GM11168 (cell line): ENCODE measurements around the gene PHACTR4.
"Not testable (repeated sequence)": the region's sequence is repeated elsewhere in the genome, so short reads cannot be mapped to it uniquely, and the experiment has no call there.

Experiments
- in situ Hi-C: fragments of 300-500 bp; cut with MboI; formaldehyde crosslinking; loops from one replicate; pipeline ENCODE4 v1.12.0; 2022; ENCODE audit warnings: low sequenced_read_pairs; ENCODE audit not compliant: unreplicated experiment

The PHACTR4 gene

GRCh38 chr1:28428012-28428411, 58.5 kb downstream of the PHACTR4 start:
- in situ Hi-C loops = no loop called here

- in situ Hi-C loops = no loop called here
Measured at GRCh38 chr1:28428990-28429520, 59.5 kb downstream of the PHACTR4 start.

DNA sequence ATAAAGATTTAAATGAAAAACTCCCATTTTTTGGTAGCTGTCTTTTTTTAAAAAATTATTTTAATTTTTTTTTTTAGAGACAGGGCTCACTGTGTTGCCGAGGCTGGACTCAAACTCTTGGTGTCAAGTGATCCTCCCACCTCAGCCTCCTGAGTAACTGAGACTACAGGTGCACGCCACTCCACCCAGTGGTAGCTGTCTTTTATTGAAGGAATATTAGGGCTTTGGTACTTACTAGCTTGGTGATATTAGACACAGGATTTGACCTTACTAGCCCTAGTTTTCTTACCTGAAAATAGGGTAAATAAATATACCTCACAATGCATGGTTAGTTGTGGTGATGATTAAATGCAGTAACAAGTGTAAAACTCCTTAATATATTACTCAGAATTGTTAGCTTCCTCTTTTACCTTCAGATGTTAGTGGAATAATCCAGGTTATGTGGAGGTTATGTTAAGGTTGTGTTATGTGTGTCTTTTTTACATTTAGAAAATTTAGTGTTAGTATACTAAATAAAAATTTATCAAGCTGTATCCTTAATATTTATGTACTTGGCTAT, 66.8 kb downstream of the PHACTR4 start:
- in situ Hi-C loops = no loop called here

DNA sequence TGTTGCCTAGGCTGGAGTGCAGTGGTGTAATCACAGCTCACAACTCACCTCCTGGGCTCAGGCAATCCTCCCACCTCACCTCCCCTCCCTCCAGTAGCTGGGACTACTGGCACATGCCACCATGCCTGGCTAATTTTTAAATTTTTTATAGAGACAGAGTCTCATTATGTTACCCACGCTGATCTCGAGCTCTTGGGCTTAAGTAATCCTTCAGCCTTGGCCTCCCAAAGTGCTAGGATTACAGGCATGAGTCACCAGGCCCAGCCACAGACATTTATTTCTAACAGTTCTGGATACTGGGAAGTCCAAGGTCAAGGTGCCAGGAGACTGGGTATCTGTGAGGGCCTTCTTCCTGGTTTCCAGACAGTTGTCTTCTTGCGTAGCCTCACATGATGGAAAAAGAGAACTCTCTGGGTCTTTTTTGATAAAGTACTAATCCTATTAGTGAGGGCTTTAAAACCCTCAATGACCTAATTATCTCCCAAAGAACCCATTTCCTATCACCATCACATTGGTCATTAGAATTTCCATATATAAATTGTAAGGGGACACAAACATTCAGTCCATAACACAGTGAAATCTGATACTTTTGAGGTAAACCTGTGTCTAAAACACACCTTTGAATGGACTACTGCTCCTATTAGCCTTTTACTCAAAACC, 67.9 kb downstream of the PHACTR4 start:
- in situ Hi-C loops = no loop called here

DNA sequence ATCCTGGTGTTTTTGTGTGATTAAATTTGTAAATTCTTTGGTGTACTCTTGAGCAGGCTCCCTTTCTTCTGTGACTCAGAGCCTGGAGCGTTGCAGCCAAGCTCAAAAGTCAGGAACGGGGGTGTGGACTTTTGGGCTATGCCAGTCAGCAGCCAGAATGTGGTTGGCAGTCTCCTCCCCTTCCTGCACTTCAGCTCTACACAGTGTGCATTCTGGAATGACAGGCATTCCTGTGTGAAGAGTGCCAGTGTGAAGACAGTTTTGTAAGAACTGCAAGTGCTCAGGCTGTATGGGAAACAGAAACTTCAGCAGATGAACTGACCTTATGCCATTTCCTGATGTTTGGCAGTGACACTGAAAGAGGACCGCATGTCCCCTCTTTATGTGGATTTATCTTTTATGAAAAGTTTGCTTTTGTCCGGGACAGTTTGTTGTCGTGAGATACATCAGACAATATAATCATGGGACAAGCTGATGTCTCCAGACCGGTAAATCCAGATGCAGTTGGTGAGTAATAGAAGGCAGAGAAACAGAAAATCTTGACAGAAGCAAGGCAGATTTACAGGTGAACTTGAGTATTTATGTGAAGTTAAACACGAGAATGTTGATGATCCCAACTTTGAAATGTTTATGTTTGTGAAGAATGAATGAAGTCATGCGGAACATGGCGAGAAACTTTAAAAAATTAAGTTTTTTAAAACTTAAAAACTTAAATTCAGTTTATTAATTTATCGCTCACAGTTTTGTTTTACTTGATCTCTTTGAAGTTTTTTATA, 68.6 kb downstream of the PHACTR4 start:
- in situ Hi-C loops = no loop called here

GRCh38 chr1:28439320-28439719, 69.8 kb downstream of the PHACTR4 start:
- in situ Hi-C loops = no loop called here

GRCh38 chr1:28441674-28442073, 72.1 kb downstream of the PHACTR4 start:
- in situ Hi-C loops = no loop called here

DNA sequence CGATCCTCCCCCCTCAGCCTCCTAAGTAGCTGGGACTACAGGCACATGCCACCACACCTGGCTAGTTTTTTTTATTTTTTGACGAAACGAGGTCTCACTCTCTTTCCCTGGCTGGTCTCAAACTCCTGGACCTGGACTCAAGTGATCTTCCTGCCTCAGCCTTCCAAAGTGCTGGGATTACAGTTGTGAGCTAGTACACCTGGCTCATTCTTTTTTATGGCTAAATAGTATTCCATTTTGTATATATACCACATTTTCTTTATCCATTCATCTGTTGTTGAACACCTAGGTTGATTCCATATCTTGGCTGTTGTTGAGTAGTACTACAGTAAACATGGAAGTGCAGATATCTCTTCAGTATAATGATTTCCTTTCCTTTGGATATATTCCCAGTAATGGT, 74.0 kb downstream of the PHACTR4 start:
- in situ Hi-C loops = no loop called here

DNA sequence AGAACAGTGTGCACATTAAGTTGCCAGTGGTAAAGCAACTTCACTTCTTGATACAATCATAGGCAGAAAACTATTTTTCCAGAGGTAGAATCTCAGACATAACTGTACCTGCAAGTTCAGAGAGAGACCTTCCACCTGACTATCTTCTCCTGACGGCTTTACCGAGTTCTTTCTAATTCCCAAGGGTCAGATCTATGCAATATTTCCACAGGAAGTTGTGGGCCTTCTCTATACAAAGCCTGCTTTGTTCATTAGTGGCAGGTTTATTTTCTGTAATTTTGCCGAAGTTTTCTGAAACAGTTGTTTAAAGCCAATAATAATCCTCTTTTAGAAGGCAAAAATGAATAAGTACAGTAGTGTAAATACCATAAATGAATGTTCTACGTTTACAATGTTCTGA, 78.1 kb downstream of the PHACTR4 start:
- in situ Hi-C loops = no loop called here

DNA sequence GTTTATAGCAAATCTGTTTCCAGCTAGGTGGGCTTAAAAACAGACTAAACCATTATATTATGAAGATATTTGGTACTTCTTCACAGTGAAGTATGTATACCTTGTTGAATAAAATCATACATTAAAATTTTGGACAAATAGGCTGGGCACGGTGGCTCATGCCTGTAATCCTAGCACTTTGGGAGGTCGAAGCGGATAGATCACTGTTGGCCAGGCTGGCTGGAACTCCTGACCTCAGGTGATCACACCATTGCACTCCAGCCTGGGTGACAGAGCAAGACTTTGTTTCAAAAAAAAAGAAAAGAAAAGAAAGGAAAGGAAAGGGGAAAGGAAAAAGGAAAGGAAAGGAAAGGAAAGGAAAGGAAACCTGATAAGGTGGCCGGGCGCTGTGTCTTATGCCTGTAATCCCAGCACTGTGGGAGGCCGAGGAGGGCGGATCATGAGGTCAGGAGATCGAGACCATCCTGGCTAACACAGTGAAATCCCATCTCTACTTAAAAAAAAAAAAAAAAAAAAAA, 78.6 kb downstream of the PHACTR4 start:
- in situ Hi-C loops = not testable (repeated sequence)

DNA sequence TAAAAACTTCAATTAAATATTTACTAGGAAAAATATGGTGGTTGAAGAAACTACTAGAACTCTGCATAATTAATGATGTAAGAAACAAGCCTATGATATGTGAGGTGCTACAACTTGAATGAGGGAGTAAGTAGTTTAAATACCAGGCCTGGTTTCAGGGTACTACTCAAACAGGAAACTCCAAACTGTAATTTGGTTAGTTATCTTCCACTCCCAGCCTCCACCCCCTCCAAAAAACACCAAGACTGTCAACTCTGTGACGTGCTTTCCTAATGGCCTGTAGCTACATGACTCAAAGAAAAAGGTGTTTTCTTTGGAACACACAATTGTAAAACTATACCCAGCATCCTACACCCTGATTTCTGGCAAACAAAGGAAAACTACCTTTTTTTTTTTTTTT, 80.4 kb downstream of the PHACTR4 start:
- in situ Hi-C loops = no loop called here

DNA sequence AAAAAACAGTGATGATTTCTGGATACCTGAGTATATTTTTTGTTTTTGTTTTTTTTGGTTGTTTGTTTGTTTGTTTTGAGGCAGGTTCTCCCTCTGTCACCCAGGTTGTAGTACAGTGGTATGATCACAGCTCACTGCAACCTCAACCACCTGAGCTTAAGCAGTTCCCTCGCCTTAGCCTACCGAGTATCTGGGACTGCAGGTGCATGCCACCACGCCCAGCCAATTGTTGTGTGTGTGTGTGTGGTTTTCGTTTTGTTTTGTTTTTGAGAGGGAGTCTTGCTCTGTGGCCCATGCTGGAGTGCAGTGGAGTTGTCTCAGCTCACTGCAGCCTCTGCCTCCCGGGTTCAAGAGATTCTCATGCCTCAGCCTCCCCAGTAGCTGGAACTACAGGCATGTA, 81.0 kb downstream of the PHACTR4 start:
- in situ Hi-C loops = no loop called here

DNA sequence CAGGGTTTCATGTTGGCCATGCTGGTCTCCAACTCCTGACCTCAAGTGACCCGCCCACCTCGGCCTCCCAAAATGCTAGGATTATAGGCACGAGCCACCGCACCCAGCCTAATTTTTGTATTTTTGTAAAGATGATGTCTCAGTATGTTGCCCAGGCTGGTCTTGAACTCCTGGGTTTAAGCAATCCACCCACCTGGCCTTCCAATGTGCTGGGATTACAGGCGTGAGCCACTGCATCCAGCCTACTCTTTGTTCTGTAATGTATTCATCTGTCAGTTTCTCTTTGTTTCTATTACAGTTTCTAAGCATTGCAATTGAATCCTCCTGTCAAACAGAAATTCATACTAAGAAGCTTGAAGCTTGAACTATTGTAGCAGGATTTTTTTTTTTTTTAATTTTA, 81.5 kb downstream of the PHACTR4 start:
- in situ Hi-C loops = no loop called here

GRCh38 chr1:28456078-28456477, 86.5 kb downstream of the PHACTR4 start:
- in situ Hi-C loops = no loop called here

DNA sequence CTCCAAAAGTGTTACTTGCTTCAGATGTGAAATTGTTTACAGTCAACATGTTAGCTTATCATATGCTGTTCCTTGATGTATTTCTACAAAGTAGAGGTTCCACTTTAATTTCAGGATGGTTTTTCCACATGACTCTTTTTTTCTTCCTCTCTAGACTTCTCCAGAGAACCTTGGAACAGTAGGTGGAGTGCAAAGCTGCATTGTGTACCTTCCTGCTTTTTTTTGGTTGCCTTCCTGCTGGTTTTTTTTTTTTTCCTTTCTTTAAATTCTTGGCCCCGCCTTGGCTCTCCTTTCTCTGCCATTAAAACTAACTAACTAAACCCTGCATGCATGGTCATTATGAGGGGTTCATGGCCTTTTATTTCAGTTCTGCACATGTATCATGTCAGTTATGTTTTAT, 88.1 kb downstream of the PHACTR4 start:
- in situ Hi-C loops = no loop called here

DNA sequence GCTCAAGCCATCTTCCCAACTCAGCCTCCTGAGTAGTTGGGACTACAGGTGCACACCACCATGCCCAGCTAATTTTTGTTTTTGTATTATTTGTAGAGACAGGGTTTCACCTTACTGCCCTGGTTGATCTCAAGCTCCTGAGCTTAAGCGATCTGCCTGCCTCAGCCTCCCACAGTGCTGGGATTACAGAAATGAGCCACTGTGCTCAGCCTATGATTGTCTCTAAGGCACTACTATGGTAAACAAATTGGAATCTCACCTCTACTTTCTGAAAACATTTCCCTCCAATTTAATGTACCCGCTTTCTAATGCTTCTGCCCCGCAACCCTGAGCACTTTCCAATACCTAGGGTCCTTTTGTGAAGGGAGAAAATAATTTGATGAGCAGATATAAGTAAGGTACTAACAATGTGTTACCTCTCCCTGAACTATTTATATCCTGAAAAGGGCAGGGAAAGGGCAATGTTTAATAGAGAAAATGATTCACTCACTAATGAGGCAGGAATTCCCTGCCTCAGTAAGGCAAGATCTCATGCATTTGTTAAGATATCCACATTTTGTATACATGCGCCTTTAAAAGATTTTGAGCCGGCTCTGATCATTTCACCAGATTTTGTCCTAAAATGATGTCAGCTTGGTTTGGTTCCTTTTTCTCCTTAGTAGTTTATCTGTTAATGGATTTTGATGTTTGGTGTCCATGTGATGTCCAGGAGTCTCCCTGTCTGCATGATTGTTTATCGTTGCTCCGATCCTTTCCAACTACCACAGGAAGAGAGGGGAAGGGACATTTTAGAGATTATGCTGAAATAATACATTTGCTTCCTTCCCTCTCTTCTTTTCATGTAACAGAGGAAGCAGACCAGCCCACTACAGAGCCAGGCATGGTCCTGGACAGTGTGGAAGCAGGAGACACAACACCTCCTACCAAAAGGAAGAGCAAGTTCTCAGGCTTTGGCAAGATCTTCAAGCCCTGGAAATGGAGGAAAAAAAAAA, 89.0 kb downstream of the PHACTR4 start:
- in situ Hi-C loops = no loop called here

DNA sequence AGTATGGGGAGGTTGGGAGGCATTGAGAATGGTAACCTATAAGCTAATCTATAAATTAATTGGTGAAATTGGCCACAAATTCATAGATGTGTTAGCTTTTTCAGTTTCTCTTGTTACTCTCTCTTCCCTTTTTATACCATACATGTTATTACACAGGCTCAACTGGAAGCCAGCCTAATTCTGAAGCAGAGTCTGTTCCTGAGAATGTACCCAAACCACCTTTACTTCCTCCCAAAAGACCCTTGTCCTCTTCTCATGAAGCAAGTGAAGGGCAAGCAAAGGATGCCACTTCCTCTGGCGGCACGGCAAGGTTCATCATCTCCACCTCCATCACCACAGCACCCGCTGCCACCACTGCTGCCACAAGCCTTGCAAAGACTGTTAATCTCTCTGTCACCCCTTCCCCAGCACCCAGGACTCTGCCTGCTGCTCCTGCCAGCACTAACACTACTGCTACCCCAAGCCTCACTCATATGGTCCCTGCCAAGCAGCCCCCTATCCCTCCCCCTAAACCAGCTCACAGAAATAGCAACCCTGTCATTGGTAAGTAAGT, 96.8 kb downstream of the PHACTR4 start:
- in situ Hi-C loops = no loop called here

DNA sequence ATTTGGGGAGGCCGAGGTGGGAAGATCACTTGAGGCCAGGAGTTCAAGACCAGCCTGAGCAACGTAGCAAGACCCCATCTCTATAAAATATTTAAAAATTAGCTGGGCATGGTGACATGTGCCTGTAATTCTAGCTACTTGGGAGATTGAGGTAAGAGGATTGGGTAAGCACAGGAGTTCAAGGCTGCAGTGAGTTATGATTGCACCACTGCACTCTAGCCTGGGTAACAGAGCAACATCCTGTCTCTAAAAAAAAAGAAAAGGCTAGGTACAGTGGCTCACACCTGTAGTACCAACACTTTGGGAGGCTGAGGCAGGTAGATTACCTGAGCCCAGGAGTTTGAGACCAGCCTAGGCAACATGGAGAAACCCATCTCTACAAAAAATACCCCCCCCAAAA, 100.6 kb downstream of the PHACTR4 start:
- in situ Hi-C loops = no loop called here

DNA sequence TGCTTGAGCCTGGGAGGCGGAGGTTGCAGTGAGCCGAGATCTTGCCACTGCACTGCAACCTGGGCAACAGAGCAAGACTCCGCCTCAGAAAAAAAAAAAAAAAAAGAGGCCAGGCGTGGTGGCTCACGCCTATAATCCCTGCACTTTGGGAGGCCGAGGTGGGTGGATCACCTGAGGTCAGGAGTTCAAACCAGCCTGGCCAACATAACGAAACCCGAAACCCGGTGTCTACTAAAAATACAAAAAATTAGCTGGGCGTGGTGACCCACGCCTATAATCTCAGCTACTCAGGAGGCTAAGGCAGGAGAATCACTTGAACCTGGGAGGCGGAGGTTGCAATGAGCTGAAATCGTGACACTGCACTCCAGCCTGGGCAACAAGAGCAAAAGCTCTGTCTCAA, 110.0 kb downstream of the PHACTR4 start:
- in situ Hi-C loops = not testable (repeated sequence)

- in situ Hi-C loops = no loop called here
Measured at GRCh38 chr1:28480308-28480707, 110.8 kb downstream of the PHACTR4 start.
